Measurements from ENCODE around the gene MGAT4B. TPM values are rescaled to one million over a fixed set of nuclear protein-coding genes. Genes with fewer than 3 reads are reported as not detected.

The MGAT4B gene
- total RNA-seq, 1 experiment from 2014 or later: 406 TPM

DNA sequence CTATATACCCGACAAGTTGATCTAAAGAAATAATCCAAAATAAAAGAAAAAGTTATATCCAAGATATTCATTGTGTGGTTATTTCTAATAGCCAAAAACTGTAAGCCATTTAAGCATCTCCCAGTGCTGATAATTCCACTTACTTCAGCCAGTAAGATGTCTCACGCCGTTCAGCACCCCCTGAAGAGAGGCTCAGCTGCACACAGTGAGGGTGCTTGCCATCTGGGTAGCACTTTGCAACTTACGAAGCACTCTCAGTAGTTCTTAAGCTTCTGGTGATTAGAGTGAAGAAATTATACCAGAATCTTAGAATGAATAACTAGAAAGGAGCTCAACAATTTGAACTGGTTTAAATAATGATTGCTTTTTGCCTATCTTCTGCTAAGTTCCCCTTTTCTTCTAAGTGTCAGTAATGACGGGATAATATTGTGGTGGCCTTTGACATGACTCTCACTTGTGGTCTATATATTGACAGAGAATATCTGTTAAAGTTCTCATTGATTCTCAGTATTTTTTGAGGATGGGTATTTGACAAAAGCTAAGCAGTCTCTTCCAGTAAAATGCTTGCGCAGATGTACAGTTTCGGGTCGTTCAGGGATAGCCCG lies 39.1 kb downstream of the MGAT4B start:
- no peak for ATAC-seq
- POLR2A ChIA-PET: interaction anchor here (0.6 kb wide), 1 partner anchor 19 kb away, joined by 8 read pairs; no protein-coding TSS in a partner anchor
- peaks cover 25% of the 10 kb centered on the region for H3K4me1 ChIP-seq (ENCODE audit: control insufficient read depth, insufficient read depth, low read length)
- no peaks in the 10 kb centered on the region for H3K27me3 ChIP-seq (ENCODE audit: control insufficient read depth, insufficient read depth, low read length)
- in situ Hi-C loops (cut with HindIII; ENCODE audit: low pct_unique_long_range_greater_than_20kb, low sequenced_read_pairs): no loop called here
- TF ChIP-seq, protein P1, sequence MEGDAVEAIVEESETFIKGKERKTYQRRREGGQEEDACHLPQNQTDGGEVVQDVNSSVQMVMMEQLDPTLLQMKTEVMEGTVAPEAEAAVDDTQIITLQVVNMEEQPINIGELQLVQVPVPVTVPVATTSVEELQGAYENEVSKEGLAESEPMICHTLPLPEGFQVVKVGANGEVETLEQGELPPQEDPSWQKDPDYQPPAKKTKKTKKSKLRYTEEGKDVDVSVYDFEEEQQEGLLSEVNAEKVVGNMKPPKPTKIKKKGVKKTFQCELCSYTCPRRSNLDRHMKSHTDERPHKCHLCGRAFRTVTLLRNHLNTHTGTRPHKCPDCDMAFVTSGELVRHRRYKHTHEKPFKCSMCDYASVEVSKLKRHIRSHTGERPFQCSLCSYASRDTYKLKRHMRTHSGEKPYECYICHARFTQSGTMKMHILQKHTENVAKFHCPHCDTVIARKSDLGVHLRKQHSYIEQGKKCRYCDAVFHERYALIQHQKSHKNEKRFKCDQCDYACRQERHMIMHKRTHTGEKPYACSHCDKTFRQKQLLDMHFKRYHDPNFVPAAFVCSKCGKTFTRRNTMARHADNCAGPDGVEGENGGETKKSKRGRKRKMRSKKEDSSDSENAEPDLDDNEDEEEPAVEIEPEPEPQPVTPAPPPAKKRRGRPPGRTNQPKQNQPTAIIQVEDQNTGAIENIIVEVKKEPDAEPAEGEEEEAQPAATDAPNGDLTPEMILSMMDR (IDR thresholded peaks at IDR 0.05): no peak
- no TSS peak for BruUV-seq (replicated peaks)
- no peak for DNase-seq (ENCODE audit: low read depth, low spot score)
- no peaks in the 10 kb centered on the region for H3K9me3 ChIP-seq (ENCODE audit: control insufficient read depth, insufficient read depth, low read depth, low read length)
- H3K36me3 ChIP-seq (ENCODE audit: control insufficient read depth, insufficient read depth, low read length): peaks cover 8% of the 10 kb centered on the region
- H3K27ac ChIP-seq (ENCODE audit: low read length): no peak overlapping the region
- CTCF ChIA-PET: interaction anchor here (0.6 kb wide), 1 partner anchor 15 kb away, joined by 6 read pairs; no protein-coding TSS in a partner anchor
- no peak overlapping the region for H3K4me3 ChIP-seq (ENCODE audit: low read depth in 2 of 2, low read length in 2 of 2)
- intact Hi-C loops (cut with micrococcal nuclease; ENCODE audit: unreplicated experiment): no loop called here

DNA sequence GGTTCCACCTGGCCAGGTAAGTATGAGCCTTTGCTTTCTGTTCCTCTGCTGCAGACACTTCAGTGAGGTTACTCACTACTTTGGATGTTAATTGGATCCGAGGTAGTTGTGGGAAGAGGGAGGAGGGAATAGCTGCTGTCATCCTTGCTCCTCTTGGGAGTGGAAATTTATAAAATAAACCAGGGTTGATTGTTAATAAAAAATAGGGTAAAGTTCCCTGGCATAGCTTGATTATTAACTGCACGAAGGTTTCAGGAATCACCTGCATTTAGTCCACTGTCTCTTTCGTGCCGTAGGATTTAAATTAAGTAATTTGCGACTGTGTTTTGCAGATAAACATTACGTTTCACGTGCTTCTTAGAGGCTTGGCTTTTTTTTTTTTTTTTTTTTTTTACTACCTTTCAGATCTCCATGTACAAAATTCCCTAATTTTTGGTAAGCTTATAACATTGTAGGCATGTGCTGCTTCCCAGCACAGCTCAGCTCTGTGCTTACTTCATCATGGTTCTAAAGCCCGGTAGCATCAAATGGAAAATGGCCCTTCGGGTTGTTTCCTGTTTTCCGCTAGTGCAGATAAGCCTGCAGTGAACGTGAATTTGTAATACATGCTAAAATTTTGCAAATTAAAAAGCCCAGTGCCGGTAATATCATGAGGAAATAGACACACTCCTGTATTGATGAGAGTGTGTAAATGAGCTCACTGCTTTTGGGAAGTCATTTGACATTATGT lies 39.8 kb downstream of the MGAT4B start:
- TF ChIP-seq POLR2AphosphoS5 (IDR thresholded peaks at IDR 0.05; ENCODE audit: low read depth, low read length) (no peak), SIN3A (IDR thresholded peaks at IDR 0.05; ENCODE audit: borderline replicate concordance, insufficient read depth, low read depth, low read length) (no peak), TCF7L2 (IDR thresholded peaks at IDR 0.05; ENCODE audit: low read depth, low read length) (no peak)
- TF ChIP-seq, protein P2, sequence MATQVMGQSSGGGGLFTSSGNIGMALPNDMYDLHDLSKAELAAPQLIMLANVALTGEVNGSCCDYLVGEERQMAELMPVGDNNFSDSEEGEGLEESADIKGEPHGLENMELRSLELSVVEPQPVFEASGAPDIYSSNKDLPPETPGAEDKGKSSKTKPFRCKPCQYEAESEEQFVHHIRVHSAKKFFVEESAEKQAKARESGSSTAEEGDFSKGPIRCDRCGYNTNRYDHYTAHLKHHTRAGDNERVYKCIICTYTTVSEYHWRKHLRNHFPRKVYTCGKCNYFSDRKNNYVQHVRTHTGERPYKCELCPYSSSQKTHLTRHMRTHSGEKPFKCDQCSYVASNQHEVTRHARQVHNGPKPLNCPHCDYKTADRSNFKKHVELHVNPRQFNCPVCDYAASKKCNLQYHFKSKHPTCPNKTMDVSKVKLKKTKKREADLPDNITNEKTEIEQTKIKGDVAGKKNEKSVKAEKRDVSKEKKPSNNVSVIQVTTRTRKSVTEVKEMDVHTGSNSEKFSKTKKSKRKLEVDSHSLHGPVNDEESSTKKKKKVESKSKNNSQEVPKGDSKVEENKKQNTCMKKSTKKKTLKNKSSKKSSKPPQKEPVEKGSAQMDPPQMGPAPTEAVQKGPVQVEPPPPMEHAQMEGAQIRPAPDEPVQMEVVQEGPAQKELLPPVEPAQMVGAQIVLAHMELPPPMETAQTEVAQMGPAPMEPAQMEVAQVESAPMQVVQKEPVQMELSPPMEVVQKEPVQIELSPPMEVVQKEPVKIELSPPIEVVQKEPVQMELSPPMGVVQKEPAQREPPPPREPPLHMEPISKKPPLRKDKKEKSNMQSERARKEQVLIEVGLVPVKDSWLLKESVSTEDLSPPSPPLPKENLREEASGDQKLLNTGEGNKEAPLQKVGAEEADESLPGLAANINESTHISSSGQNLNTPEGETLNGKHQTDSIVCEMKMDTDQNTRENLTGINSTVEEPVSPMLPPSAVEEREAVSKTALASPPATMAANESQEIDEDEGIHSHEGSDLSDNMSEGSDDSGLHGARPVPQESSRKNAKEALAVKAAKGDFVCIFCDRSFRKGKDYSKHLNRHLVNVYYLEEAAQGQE (IDR thresholded peaks at IDR 0.05; ENCODE audit: insufficient read depth in 1 of 2, low read depth in 2 of 2, low read length in 1 of 2): no peak
- TF ChIP-seq, protein P1 (IDR thresholded peaks at IDR 0.05): no peak
- peaks cover 8% of the 10 kb centered on the region for H3K36me3 ChIP-seq (ENCODE audit: control insufficient read depth, insufficient read depth, low read length)
- in situ Hi-C loops (cut with HindIII; ENCODE audit: low pct_unique_long_range_greater_than_20kb, low sequenced_read_pairs) (no loop called here), intact Hi-C loops (cut with micrococcal nuclease; ENCODE audit: unreplicated experiment) (no loop called here)
- no TSS peak for BruUV-seq (replicated peaks)
- H3K27me3 ChIP-seq (ENCODE audit: control insufficient read depth, insufficient read depth, low read length): no peaks in the 10 kb centered on the region
- no peak for ATAC-seq
- no peak overlapping the region for H3K4me3 ChIP-seq (ENCODE audit: low read depth in 2 of 2, low read length in 2 of 2)
- peaks cover 32% of the 10 kb centered on the region for H3K4me1 ChIP-seq (ENCODE audit: control insufficient read depth, insufficient read depth, low read length)
- ChIA-PET CTCF (interaction anchor here (0.6 kb wide), 1 partner anchor 106 kb away, joined by 4 read pairs; no protein-coding TSS in a partner anchor), POLR2A (no interaction called here)
- no peak overlapping the region for H3K27ac ChIP-seq (ENCODE audit: low read length)
- no peak for DNase-seq (ENCODE audit: low read depth, low spot score)
- H3K9me3 ChIP-seq (ENCODE audit: control insufficient read depth, insufficient read depth, low read depth, low read length): no peaks in the 10 kb centered on the region

All from Panc1 (cell line).